HG02970 (cell line): ENCODE measurements around the gene GPR162.

Source experiments
- ATAC-seq: cut with Tn5 transposase; IDR thresholded peaks from one replicate; pipeline ENCODE4 v1.9.1; 2021; ENCODE audit warnings: mild to moderate bottlenecking, moderate library complexity, moderate number of reproducible peaks; ENCODE audit not compliant: unreplicated experiment, low FRiP score

GPR162 gene

GRCh38 chr12:6820166-6820565 is 1.5 kb upstream of the GPR162 start:
- ATAC-seq = no peak

DNA sequence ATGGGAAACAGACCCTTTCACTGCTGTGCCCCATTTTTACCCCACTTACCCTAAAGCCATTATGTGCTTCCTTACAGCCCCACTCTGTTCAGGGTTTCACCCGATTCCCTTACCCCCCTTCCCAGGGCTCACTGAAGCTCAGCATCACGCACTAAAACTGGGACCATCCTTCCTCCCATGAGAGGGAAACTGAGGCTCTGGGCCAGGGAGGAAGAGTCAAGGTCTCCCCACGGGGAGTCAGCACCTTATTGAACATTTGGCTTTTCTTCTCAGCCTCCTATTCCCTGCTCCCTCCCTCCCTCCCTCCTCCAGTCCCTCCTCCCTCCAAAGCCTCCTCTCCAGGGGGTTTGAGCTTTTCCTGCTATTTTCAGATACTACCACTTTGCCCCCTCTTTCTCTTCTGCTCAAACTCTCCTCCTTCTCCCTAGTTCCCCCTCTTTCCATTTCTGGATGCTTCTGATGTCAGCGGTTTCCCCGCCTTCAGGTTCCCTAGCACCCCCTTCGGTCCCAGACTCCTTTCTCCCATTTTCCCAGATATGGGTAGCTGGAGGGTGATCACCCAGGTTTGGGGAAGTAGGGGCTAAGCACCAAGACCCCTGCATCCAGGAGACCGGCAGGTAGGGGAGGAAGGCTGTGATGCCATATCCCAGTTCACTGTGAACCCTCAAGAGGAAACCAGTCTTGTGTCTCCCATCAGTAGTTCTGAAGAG is 960 bp downstream of the GPR162 start:
- ATAC-seq = no peak

GRCh38 chr12:6823182-6824084 is 1.8 kb downstream of the GPR162 start:
- no peak for ATAC-seq

DNA sequence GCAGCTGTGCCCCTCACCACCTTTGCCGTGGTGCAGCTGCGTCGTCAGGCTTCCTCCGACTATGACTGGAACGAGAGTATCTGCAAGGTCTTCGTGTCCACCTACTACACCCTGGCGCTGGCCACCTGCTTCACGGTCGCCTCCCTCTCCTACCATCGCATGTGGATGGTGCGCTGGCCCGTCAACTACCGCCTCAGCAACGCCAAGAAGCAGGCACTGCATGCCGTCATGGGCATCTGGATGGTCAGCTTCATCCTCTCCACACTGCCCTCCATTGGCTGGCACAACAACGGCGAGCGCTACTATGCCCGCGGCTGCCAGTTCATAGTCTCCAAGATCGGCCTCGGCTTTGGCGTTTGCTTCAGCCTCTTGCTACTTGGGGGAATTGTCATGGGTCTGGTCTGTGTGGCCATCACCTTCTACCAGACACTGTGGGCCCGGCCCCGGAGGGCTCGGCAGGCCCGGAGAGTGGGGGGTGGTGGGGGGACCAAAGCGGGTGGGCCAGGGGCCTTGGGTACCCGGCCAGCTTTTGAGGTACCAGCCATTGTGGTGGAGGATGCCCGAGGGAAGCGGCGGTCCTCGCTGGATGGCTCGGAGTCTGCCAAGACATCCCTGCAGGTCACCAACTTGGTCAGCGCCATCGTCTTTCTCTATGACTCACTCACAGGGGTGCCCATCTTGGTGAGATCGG is 2.6 kb downstream of the GPR162 start:
- no peak for ATAC-seq

- ATAC-seq = no peak
These were observed 3.3 kb downstream of the GPR162 start for GRCh38 chr12:6824901-6825381.

DNA sequence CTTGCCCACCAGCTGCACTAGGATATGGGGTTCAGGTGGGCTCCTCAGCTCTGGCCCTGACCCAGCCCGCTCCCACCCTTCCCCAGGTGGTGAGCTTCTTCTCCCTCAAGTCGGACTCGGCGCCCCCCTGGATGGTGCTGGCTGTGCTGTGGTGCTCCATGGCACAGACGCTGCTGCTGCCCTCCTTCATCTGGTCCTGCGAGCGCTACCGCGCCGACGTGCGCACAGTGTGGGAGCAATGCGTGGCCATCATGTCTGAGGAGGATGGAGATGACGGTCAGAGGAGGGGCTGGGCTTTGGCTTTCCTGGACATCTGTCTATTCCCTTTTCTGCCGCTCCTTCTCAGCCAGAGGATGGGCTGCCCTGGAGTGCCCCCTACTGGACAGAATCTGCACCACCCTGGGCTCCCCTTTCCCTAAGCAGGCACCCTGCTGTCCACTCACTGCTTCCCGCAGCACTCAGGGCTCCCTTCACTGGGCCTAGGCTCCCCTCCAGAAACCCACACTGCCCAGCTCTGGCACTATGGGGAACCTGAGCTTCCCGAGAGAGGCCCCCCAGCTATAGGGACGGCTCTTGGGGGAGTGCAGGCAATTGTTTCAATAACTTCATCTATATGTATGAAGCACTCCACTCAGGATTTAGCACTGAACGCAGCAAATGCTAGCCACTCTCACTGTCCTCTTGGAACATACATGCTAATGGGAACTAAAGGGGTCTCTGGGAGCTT is 3.9 kb downstream of the GPR162 start:
- ATAC-seq = no peak

DNA sequence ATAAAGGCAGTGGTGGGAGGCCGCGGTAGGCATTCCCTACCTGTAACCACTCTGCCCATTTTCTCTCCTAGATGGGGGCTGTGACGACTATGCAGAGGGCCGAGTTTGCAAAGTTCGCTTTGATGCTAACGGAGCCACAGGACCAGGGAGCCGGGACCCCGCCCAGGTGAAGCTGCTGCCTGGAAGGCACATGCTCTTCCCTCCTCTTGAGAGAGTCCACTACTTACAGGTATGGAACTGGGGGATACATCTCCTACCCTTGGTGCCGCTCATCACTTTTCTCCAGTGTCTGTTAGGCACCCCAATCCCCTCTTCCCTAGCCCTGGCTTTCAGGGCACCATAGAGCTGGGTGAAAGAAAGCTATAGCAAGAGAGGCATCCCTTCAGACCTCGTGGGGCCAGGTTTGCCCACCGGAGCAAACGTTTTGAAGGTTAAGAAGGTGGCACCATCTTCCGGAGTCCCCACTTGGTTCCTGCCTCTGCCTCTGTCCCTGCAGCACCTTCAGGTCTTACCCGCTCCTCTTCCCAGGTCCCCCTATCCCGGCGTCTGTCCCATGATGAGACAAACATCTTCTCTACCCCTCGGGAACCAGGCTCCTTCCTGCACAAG is 4.6 kb downstream of the GPR162 start:
- no peak for ATAC-seq

GRCh38 chr12:6826734-6827436 is 5.3 kb downstream of the GPR162 start:
- no peak for ATAC-seq

DNA sequence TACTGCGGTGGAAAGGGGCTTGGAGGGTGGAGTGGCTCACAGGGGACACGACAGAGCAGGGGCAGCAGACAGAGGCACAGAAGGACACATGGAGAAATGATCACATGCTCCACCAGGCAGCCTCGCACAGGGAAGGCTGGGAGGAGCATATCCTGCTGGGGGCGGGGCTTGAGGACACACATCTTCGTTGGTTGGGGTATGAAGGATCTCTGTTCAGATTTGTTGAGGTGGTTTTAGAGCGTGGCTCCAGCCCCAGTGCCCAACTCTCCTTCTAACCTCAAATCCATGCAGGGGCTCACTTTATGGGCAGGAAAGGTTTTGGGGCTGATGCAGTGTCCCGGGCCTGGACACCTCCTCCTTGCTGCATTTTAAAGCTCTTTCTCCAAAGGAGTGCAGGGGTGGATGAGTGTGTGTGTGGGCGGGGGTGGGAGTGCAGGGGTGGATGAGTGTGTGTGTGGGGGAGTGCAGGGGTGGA is 5.9 kb downstream of the GPR162 start:
- ATAC-seq = no peak

GRCh38 chr12:6827982-6828780 is 6.6 kb downstream of the GPR162 start, which contains the start of gene P3H3:
Gene P3H3, plus strand, starts transcription at chr12:6828407. Its CDS starts 34 bp downstream, at chr12:6828441.
- ATAC-seq = no peak

DNA sequence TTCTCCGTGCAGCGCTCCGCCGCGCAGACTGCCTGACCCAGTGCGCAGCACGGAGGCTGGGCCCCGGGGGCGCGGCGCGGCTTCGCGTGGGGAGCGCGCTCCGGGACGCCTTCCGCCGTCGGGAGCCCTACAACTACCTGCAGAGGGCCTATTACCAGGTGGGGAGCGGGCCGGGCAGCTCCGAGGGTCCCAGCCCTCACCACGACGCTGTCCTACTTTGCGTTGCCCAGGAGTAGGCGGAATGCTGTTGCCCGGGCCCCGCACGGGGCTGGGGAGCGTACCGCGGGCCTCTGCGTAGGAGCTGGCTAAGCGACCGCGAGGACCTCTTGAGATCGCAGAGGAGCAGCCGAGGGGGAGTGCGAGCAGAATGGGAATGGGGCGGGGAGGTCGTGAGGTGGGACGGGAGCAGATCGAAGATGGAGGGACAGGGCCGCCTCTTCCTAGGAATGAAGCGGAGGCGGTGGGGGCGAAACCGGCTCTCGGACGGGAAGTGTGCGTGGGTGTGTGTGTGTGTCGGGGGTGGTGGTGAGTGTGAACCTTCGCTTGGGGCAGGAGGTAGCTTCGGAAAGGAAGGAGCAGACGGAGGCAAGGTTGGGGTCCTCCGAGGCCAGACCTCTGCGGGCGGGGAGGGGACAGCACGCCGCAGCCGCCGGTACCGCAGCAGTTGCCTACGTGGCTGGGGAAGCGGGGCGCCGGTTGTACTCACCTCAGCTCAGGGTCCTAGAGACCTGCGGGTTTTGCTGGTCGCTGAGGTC is 7.3 kb downstream of the GPR162 start:
- ATAC-seq = no peak

GRCh38 chr12:6829536-6830220 is 8.1 kb downstream of the GPR162 start:
- no peak for ATAC-seq

- no peak for ATAC-seq
These were observed 8.8 kb downstream of the GPR162 start for GRCh38 chr12:6830286-6830890.

- ATAC-seq = no peak
These were observed 9.4 kb downstream of the GPR162 start for GRCh38 chr12:6830999-6831398.

- ATAC-seq = no peak
These were observed 9.9 kb downstream of the GPR162 start for GRCh38 chr12:6831450-6831995.

- ATAC-seq = no peak
These were observed 10.5 kb downstream of the GPR162 start for GRCh38 chr12:6832125-6832524.
